HG02973 (cell line): Measurements from ENCODE around the gene SLC7A9.
"Not testable (repeated sequence)": the region's sequence is repeated elsewhere in the genome, so short reads cannot be mapped to it uniquely, and the experiment has no call there.

ENCODE experiments used
- ATAC-seq: cut with Tn5 transposase; IDR thresholded peaks from one replicate; pipeline ENCODE4 v1.9.1; 2021; ENCODE audit warnings: moderate library complexity; ENCODE audit not compliant: unreplicated experiment

The SLC7A9 gene

GRCh38 chr19:32885255-32885654 is 15.7 kb upstream of the SLC7A9 start:
- not testable (repeated sequence) for ATAC-seq

- ATAC-seq, result no peak
Observed at GRCh38 chr19:32881766-32882165, 12.2 kb upstream of the SLC7A9 start.

- no peak for ATAC-seq
Observed at GRCh38 chr19:32880622-32881021, 11.1 kb upstream of the SLC7A9 start.

GRCh38 chr19:32879741-32880140 is 10.2 kb upstream of the SLC7A9 start:
- no peak for ATAC-seq

- ATAC-seq, result no peak
Observed at GRCh38 chr19:32878988-32879387, 9.4 kb upstream of the SLC7A9 start.

GRCh38 chr19:32877977-32878745 is 8.6 kb upstream of the SLC7A9 start:
- ATAC-seq, result no peak

- no peak for ATAC-seq
Observed at GRCh38 chr19:32877323-32877912, 7.9 kb upstream of the SLC7A9 start.

GRCh38 chr19:32876919-32877285 is 7.3 kb upstream of the SLC7A9 start:
- no peak for ATAC-seq

- no peak for ATAC-seq
Observed at GRCh38 chr19:32876236-32876918, 6.8 kb upstream of the SLC7A9 start.

GRCh38 chr19:32875428-32875827 is 5.9 kb upstream of the SLC7A9 start:
- no peak for ATAC-seq

- no peak for ATAC-seq
Observed at GRCh38 chr19:32874605-32875004, 5.0 kb upstream of the SLC7A9 start.

GRCh38 chr19:32873247-32873959 is 3.8 kb upstream of the SLC7A9 start:
- no peak for ATAC-seq

GRCh38 chr19:32872391-32872790 is 2.8 kb upstream of the SLC7A9 start:
- ATAC-seq, result no peak

GRCh38 chr19:32870981-32871451 is 1.4 kb upstream of the SLC7A9 start:
- no peak for ATAC-seq

- ATAC-seq, result no peak
Observed at GRCh38 chr19:32869966-32870573, 503 bp upstream of the SLC7A9 start.

- ATAC-seq, result no peak
Observed at GRCh38 chr19:32868206-32868950, 1.2 kb downstream of the SLC7A9 start.

GRCh38 chr19:32867436-32867835 is 2.1 kb downstream of the SLC7A9 start:
- ATAC-seq, result not testable (repeated sequence)

- no peak for ATAC-seq
Observed at GRCh38 chr19:32866564-32867265, 2.9 kb downstream of the SLC7A9 start.

- no peak for ATAC-seq
Observed at GRCh38 chr19:32866061-32866460, 3.5 kb downstream of the SLC7A9 start.

GRCh38 chr19:32865326-32865725 is 4.2 kb downstream of the SLC7A9 start:
- ATAC-seq, result no peak
